Cardiac atrium fibroblast (primary cell): Measurements from ENCODE around the gene CHST3. TPM values are rescaled to one million over a fixed set of nuclear protein-coding genes. Genes with fewer than 3 reads are reported as not detected.

Experiments
- total RNA-seq: library from RNA; depleted of rRNA; stranded (reverse); fragments of >200 nt; gene quantifications from 2 replicates; pipeline ENCODE4 v1.2.3, GENCODE V29; 2015

Gene CHST3, protein sequence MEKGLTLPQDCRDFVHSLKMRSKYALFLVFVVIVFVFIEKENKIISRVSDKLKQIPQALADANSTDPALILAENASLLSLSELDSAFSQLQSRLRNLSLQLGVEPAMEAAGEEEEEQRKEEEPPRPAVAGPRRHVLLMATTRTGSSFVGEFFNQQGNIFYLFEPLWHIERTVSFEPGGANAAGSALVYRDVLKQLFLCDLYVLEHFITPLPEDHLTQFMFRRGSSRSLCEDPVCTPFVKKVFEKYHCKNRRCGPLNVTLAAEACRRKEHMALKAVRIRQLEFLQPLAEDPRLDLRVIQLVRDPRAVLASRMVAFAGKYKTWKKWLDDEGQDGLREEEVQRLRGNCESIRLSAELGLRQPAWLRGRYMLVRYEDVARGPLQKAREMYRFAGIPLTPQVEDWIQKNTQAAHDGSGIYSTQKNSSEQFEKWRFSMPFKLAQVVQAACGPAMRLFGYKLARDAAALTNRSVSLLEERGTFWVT
- total RNA-seq = 19.5 and 33.9 TPM in 2 replicates

DNA sequence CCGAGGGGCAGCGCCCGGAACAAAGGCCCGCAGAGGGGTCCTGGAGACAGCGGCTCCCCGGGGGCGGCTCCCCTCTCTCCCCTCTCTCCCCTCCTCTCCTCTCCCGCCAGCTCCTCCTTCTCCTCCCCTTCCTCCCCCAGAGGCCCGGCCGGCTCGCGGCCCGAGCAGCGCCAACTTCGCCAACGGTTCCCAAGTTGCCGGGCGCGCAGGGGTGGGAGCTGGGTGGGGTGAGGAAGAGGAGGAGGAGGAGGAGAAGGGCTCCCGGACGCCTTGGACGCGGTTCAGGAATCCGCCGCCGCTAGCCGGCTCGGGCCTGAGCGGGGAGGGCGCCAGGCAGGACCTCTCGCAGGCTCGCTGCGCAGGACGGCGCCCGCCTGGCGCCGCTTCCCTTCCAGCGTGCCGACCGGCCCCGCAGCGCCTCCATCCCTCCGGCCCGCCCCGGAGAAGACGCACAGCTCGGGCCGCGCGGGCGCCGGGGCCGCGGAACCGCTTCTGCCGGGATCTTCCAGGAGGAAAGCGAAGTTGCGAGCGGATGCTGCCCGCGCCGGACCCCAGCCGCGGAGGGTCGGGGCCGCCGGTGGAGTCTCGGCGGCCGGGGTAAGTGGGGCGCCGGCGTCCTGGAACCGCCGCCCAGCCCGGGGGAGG is at the start of gene CHST3:
Gene CHST3, plus strand, starts transcription at position 298 of the 645 bp plus-strand sequence. CDS start 41,448 bp downstream, outside the sequence.

Other genes starting within 250 kb of the CHST3 start
- not detected in 2 replicates for gene C10orf105, start 244.6 kb upstream of the CHST3 start, total RNA-seq
- gene VSIR, start 190.9 kb upstream of the CHST3 start, total RNA-seq = 13.9 and 32.5 TPM in 2 replicates
- 878 and 914 TPM in 2 replicates for gene PSAP, start 113.1 kb upstream of the CHST3 start, total RNA-seq
- 0.16 and 2.0 TPM in 2 replicates for gene SPOCK2, start 124.2 kb downstream of the CHST3 start, total RNA-seq